ENCODE measurements around the gene PTCH1. TPM values are rescaled to one million over a fixed set of nuclear protein-coding genes. Genes with fewer than 3 reads are reported as not detected.

PTCH1 gene
- total RNA-seq, 1 donor from 2014 or later: 24.1 TPM

GRCh38 chr9:95505072-95505716 lies 11.6 kb downstream of the PTCH1 start:
- Mint-ChIP-seq H3K4me1 (ENCODE audit: unreplicated experiment) (peaks cover 23% of the 10 kb centered on the region), H3K36me3 (ENCODE audit: low read depth, unreplicated experiment) (peaks cover 15% of the 10 kb centered on the region), H3K9me3 (ENCODE audit: unreplicated experiment) (no peaks in the 10 kb centered on the region), H3K4me3 (ENCODE audit: unreplicated experiment) (peak overlapping the region; percentile 94), H3K27ac (ENCODE audit: unreplicated experiment) (peak overlapping the region; percentile 83), H3K27me3 (ENCODE audit: unreplicated experiment) (peaks cover 13% of the 10 kb centered on the region)
- no peak for TF ChIP-seq CTCF (IDR thresholded peaks at IDR 0.05; ENCODE audit: unreplicated experiment)
- DNase-seq (ENCODE audit: low spot score): no peak

GRCh38 chr9:95504053-95504963 lies 12.5 kb downstream of the PTCH1 start:
- peak overlapping the region; percentile 94 for H3K4me3 Mint-ChIP-seq (ENCODE audit: unreplicated experiment)
- no peaks in the 10 kb centered on the region for H3K9me3 Mint-ChIP-seq (ENCODE audit: unreplicated experiment)
- peaks cover 15% of the 10 kb centered on the region for H3K36me3 Mint-ChIP-seq (ENCODE audit: low read depth, unreplicated experiment)
- peaks cover 11% of the 10 kb centered on the region for H3K27me3 Mint-ChIP-seq (ENCODE audit: unreplicated experiment)
- no peak for TF ChIP-seq CTCF (IDR thresholded peaks at IDR 0.05; ENCODE audit: unreplicated experiment)
- DNase-seq (ENCODE audit: low spot score): peak; percentile 31
- peaks cover 21% of the 10 kb centered on the region for H3K4me1 Mint-ChIP-seq (ENCODE audit: unreplicated experiment)
- no peak overlapping the region for H3K27ac Mint-ChIP-seq (ENCODE audit: unreplicated experiment)

DNA sequence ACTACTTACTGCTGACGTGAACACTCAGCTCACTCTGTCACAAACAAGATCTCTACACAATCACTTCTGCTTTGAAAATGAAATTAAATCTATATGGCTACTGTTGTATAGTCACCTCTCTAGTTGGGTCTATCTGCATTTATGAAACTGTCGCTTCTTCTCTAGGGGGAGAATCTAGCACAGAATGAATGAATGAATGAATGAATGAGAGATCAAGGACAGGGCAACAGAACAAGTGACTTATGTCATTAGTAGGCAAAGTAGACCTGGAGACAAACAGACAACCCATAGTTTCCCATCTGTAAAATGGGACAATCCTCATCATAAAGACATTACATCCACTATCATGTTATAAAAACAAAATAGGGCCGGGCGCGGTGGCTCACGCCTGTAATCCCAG lies 13.4 kb downstream of the PTCH1 start:
- Mint-ChIP-seq H3K4me3 (ENCODE audit: unreplicated experiment) (no peak overlapping the region), H3K27me3 (ENCODE audit: unreplicated experiment) (peaks cover 11% of the 10 kb centered on the region), H3K27ac (ENCODE audit: unreplicated experiment) (no peak overlapping the region), H3K36me3 (ENCODE audit: low read depth, unreplicated experiment) (peaks cover 15% of the 10 kb centered on the region), H3K9me3 (ENCODE audit: unreplicated experiment) (no peaks in the 10 kb centered on the region), H3K4me1 (ENCODE audit: unreplicated experiment) (peaks cover 25% of the 10 kb centered on the region)
- no peak for DNase-seq (ENCODE audit: low spot score)
- TF ChIP-seq CTCF (IDR thresholded peaks at IDR 0.05; ENCODE audit: unreplicated experiment): no peak

- H3K4me3 Mint-ChIP-seq (ENCODE audit: unreplicated experiment): no peak overlapping the region
- peaks cover 28% of the 10 kb centered on the region for H3K4me1 Mint-ChIP-seq (ENCODE audit: unreplicated experiment)
- TF ChIP-seq CTCF (IDR thresholded peaks at IDR 0.05; ENCODE audit: unreplicated experiment): no peak
- H3K36me3 Mint-ChIP-seq (ENCODE audit: low read depth, unreplicated experiment): peaks cover 11% of the 10 kb centered on the region
- H3K27me3 Mint-ChIP-seq (ENCODE audit: unreplicated experiment): peaks cover 5% of the 10 kb centered on the region
- no peaks in the 10 kb centered on the region for H3K9me3 Mint-ChIP-seq (ENCODE audit: unreplicated experiment)
- H3K27ac Mint-ChIP-seq (ENCODE audit: unreplicated experiment): no peak overlapping the region
- DNase-seq (ENCODE audit: low spot score): no peak
Observed at GRCh38 chr9:95502248-95502647, 14.5 kb downstream of the PTCH1 start.

DNA sequence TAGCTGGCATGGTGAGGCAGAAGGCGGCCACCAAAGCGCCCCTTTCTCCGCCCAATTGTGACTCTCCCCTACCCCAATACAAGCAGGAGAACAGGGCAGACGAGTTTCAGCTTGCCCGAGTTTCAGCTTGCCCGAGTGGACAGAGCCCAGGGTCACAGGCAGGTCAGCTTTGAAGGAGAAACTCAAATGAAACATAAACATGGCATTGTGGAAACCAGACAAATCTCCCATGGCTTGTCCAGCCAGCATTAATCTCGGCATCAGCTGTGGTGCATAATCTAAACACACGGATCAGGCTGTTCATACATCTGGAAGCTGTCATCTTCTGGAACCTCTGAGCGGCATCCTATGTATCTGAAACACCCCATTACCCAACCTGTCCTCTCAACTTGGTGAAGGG lies 16.9 kb downstream of the PTCH1 start:
- H3K36me3 Mint-ChIP-seq (ENCODE audit: low read depth, unreplicated experiment): peaks cover 8% of the 10 kb centered on the region
- no peaks in the 10 kb centered on the region for H3K9me3 Mint-ChIP-seq (ENCODE audit: unreplicated experiment)
- H3K4me3 Mint-ChIP-seq (ENCODE audit: unreplicated experiment): no peak overlapping the region
- H3K27me3 Mint-ChIP-seq (ENCODE audit: unreplicated experiment): peaks cover 5% of the 10 kb centered on the region
- no peak for DNase-seq (ENCODE audit: low spot score)
- no peak overlapping the region for H3K27ac Mint-ChIP-seq (ENCODE audit: unreplicated experiment)
- H3K4me1 Mint-ChIP-seq (ENCODE audit: unreplicated experiment): peaks cover 43% of the 10 kb centered on the region
- no peak for TF ChIP-seq CTCF (IDR thresholded peaks at IDR 0.05; ENCODE audit: unreplicated experiment)
